GM23338 (cell line): Measurements from ENCODE around the gene TEX36. TPM values are rescaled to one million over a fixed set of nuclear protein-coding genes. Genes with fewer than 3 reads are reported as not detected.

Source experiments
- ATAC-seq: fragments of 200-7000 bp; cut with Tn5 transposase; 3 replicates; pipeline ENCODE4 v1.9.1; 2020
- DNase-seq: peaks from one replicate; pipeline ENCODE4 v3.0.0-alpha.2; 2015; ENCODE audit warnings: low spot score
- H2AFZ ChIP-seq: fragments of 200-600 bp; sonication (generic); 2 replicates; pipeline ENCODE4 v1.8.0; 2016; ENCODE audit warnings: antibody characterized with exemption, mild to moderate bottlenecking, moderate library complexity
- H3F3A ChIP-seq: fragments of 200-600 bp; sonication (generic); replicated peaks from 2 replicates; pipeline ENCODE4 v1.8.0; 2017; ENCODE audit warnings: antibody characterized with exemption, mixed run types, low read depth
- H3K27ac ChIP-seq: fragments of 200-600 bp; sonication (generic); 2 replicates; pipeline ENCODE4 v1.6.1; 2016; ENCODE audit warnings: low read depth
- H3K27me3 ChIP-seq: fragments of 200-600 bp; sonication (generic); 2 replicates; pipeline ENCODE4 v1.8.0; 2016; ENCODE audit warnings: mild to moderate bottlenecking, mixed run types, moderate library complexity; ENCODE audit not compliant: insufficient read depth
- H3K36me3 ChIP-seq: fragments of 200-600 bp; sonication (generic); 2 replicates; pipeline ENCODE4 v1.8.0; 2016; ENCODE audit warnings: mild to moderate bottlenecking; ENCODE audit not compliant: insufficient read depth
- H3K4me1 ChIP-seq: fragments of 200-600 bp; sonication (generic); 2 replicates; pipeline ENCODE4 v1.8.0; 2016; ENCODE audit warnings: mild to moderate bottlenecking, moderate library complexity; ENCODE audit not compliant: insufficient read depth
- H3K4me2 ChIP-seq: fragments of 200-600 bp; sonication (generic); 2 replicates; pipeline ENCODE4 v1.7.1; 2017; ENCODE audit warnings: mixed run types
- H3K4me3 ChIP-seq: fragments of 200-600 bp; sonication (generic); 2 replicates; pipeline ENCODE4 v1.6.1; 2016; ENCODE audit warnings: mixed run types
- H3K79me2 ChIP-seq: fragments of 200-600 bp; sonication (generic); replicated peaks from 2 replicates; pipeline ENCODE4 v1.8.0; 2017; ENCODE audit warnings: mild to moderate bottlenecking; ENCODE audit not compliant: insufficient read depth
- H3K9me2 ChIP-seq: fragments of 200-600 bp; sonication (generic); 2 replicates; pipeline ENCODE4 v1.8.0; 2017; ENCODE audit not compliant: insufficient read depth
- H4K20me1 ChIP-seq: fragments of 200-600 bp; sonication (generic); replicated peaks from 2 replicates; pipeline ENCODE4 v1.8.0; 2017; ENCODE audit warnings: mild to moderate bottlenecking; ENCODE audit not compliant: insufficient read depth
- H3K27ac Mint-ChIP-seq: 2 replicates; pipeline ENCODE4 v1.8.0; 2020; ENCODE audit warnings: inconsistent platforms, mild to moderate bottlenecking, moderate library complexity, mixed read lengths
- H3K27me3 Mint-ChIP-seq: 3 replicates; pipeline ENCODE4 v1.8.0; 2022; ENCODE audit warnings: low read depth, mild to moderate bottlenecking, moderate library complexity, mixed read lengths, inconsistent platforms; ENCODE audit not compliant: insufficient read depth, poor library complexity
- H3K36me3 Mint-ChIP-seq: 3 replicates; pipeline ENCODE4 v1.8.0; 2021; ENCODE audit warnings: low read depth, mild to moderate bottlenecking, inconsistent platforms, moderate library complexity, mixed read lengths
- H3K4me1 Mint-ChIP-seq: 3 replicates; pipeline ENCODE4 v1.8.0; 2020; ENCODE audit warnings: mild to moderate bottlenecking, inconsistent platforms, mixed read lengths
- H3K4me3 Mint-ChIP-seq: 3 replicates; pipeline ENCODE4 v1.8.0; 2021; ENCODE audit warnings: moderate library complexity, mild to moderate bottlenecking, inconsistent platforms, mixed read lengths
- H3K9me3 Mint-ChIP-seq: 3 replicates; pipeline ENCODE4 v1.8.0; 2020; ENCODE audit warnings: moderate library complexity, mild to moderate bottlenecking, inconsistent platforms, mixed read lengths
- CREB1 ChIP-seq: fragments of 250-450 bp; sonication (Bioruptor Pico); IDR thresholded peaks from 2 replicates; pipeline ENCODE4 v1.5.0; 2020; ENCODE audit warnings: low read depth, mild to moderate bottlenecking, moderate library complexity
- ETS1 ChIP-seq: IDR thresholded peaks from 2 replicates; pipeline ENCODE4 v1.6.1; 2016; ENCODE audit warnings: antibody characterized with exemption
- EZH2 ChIP-seq: fragments of 200-600 bp; sonication (generic); IDR thresholded peaks from one replicate; pipeline ENCODE4 v1.8.0; 2017; ENCODE audit warnings: antibody characterized with exemption, mild to moderate bottlenecking, low read depth; ENCODE audit not compliant: unreplicated experiment
- EZH2phosphoT487 ChIP-seq: fragments of 200-600 bp; sonication (generic); IDR thresholded peaks from one replicate; pipeline ENCODE4 v1.8.1; 2018; ENCODE audit warnings: antibody characterized with exemption; ENCODE audit not compliant: unreplicated experiment
- JUNB ChIP-seq: IDR thresholded peaks from one replicate; pipeline ENCODE4 v1.6.1; 2016; ENCODE audit warnings: antibody characterized with exemption; ENCODE audit not compliant: unreplicated experiment
- NANOG ChIP-seq: IDR thresholded peaks from 2 replicates; pipeline ENCODE4 v1.6.1; 2016; ENCODE audit warnings: antibody characterized with exemption, borderline replicate concordance
- POLR2AphosphoS5 ChIP-seq: IDR thresholded peaks from 2 replicates; pipeline ENCODE4 v1.6.1; 2016; ENCODE audit warnings: antibody characterized with exemption, low read depth
- STAT1 ChIP-seq: IDR thresholded peaks from one replicate; pipeline ENCODE4 v1.6.1; 2016; ENCODE audit warnings: antibody characterized with exemption; ENCODE audit not compliant: unreplicated experiment
- ZNF114 ChIP-seq: fragments of 250-450 bp; sonication (Bioruptor Pico); IDR thresholded peaks from 2 replicates; pipeline ENCODE4 v1.5.0; 2020; ENCODE audit warnings: mild to moderate bottlenecking, moderate library complexity
- ZNF331 ChIP-seq: fragments of 250-450 bp; sonication (Bioruptor Pico); IDR thresholded peaks from 2 replicates; pipeline ENCODE4 v1.5.0; 2020; ENCODE audit warnings: low read depth, mild to moderate bottlenecking, moderate library complexity
- long read RNA-seq: library from polyadenylated mRNA; unstranded; transcript quantifications from one replicate; pipeline ENCODE4 v2.0.0, GENCODE V29; 2020; ENCODE audit not compliant: unreplicated experiment
- polyA plus RNA-seq: library from polyadenylated mRNA; unstranded; fragments of >200 nt; fragmentation: Nextera tagmentation; extraction: Ambion mirVana; gene quantifications from 2 replicates; pipeline ENCODE4 v1.2.1, GENCODE V29; 2016
- total RNA-seq: library from RNA; depleted of rRNA; stranded (reverse); fragments of >200 nt; shearing (Covaris generic); gene quantifications from 2 replicates; pipeline ENCODE4 v1.2.3, GENCODE V29; 2014; rRNA removed
- TF ChIP-seq, protein P1 (sequence below): fragments of 250-450 bp; sonication (Bioruptor Pico); IDR thresholded peaks from 2 replicates; pipeline ENCODE4 v1.5.0; 2020; ENCODE audit warnings: mild to moderate bottlenecking, moderate library complexity
- TF ChIP-seq, protein P2 (sequence below), 2 experiments: fragments of 200-600 bp in 1 of 2; sonication (generic) in 1 of 2; conservative IDR thresholded peaks; 2 replicates each; pipeline versions ENCODE4 v1.5.1 to v1.6.1; 2016 to 2017; ENCODE audit warnings: antibody characterized with exemption in 2 of 2, low read depth in 2 of 2, mild to moderate bottlenecking in 2 of 2, moderate library complexity in 1 of 2
- TF ChIP-seq, protein P3 (sequence below): IDR thresholded peaks from one replicate; pipeline ENCODE4 v1.6.1; 2018; ENCODE audit warnings: antibody characterized with exemption; ENCODE audit not compliant: unreplicated experiment

Gene TEX36, protein sequence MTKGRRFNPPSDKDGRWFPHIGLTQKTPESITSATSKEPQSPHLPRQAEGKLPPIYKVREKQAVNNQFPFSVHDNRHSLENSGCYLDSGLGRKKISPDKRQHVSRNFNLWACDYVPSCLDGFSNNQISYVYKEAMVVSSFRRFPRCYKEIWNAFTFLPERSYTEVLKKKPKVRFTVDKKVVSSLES
- not detected in 2 replicates for total RNA-seq
- not detected in 2 replicates for polyA plus RNA-seq
- long read RNA-seq, result 0 reads

DNA sequence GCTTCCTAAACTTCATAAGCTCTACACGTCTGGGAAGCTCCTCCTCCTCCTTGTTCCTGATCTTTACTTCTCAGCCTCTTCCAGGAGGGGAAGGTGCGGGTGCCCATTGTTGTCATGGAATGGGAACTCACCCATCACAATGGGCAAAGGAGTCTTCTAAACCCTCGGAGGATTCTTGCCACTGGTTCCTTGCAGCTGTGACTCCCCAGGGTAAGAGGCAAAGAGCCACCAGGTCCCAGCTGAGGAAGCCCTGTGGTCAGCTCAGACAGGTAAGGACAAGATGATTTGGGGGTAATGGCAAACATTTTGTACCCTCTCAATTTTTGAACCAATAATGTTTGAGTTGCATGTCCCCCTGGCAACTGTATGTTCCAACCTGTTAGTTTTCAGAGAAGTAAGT lies at the start of gene TEX36:
Gene TEX36, minus strand, starts transcription at position 101 of the 400 bp plus-strand sequence. CDS start 174 bp downstream, outside the sequence.
- no peak within 1 kb of the TSS for H3K4me2 ChIP-seq
- no peaks in the 10 kb centered on the region for H3K4me1 Mint-ChIP-seq
- TF ChIP-seq STAT1 (no peak), EZH2 (no peak), ZNF114 (no peak), NANOG (no peak), ZNF331 (CRISPR knock-in tag) (no peak), ETS1 (no peak), POLR2AphosphoS5 (no peak), EZH2phosphoT487 (no peak), JUNB (no peak), CREB1 (CRISPR knock-in tag) (no peak)
- TF ChIP-seq, protein P1, sequence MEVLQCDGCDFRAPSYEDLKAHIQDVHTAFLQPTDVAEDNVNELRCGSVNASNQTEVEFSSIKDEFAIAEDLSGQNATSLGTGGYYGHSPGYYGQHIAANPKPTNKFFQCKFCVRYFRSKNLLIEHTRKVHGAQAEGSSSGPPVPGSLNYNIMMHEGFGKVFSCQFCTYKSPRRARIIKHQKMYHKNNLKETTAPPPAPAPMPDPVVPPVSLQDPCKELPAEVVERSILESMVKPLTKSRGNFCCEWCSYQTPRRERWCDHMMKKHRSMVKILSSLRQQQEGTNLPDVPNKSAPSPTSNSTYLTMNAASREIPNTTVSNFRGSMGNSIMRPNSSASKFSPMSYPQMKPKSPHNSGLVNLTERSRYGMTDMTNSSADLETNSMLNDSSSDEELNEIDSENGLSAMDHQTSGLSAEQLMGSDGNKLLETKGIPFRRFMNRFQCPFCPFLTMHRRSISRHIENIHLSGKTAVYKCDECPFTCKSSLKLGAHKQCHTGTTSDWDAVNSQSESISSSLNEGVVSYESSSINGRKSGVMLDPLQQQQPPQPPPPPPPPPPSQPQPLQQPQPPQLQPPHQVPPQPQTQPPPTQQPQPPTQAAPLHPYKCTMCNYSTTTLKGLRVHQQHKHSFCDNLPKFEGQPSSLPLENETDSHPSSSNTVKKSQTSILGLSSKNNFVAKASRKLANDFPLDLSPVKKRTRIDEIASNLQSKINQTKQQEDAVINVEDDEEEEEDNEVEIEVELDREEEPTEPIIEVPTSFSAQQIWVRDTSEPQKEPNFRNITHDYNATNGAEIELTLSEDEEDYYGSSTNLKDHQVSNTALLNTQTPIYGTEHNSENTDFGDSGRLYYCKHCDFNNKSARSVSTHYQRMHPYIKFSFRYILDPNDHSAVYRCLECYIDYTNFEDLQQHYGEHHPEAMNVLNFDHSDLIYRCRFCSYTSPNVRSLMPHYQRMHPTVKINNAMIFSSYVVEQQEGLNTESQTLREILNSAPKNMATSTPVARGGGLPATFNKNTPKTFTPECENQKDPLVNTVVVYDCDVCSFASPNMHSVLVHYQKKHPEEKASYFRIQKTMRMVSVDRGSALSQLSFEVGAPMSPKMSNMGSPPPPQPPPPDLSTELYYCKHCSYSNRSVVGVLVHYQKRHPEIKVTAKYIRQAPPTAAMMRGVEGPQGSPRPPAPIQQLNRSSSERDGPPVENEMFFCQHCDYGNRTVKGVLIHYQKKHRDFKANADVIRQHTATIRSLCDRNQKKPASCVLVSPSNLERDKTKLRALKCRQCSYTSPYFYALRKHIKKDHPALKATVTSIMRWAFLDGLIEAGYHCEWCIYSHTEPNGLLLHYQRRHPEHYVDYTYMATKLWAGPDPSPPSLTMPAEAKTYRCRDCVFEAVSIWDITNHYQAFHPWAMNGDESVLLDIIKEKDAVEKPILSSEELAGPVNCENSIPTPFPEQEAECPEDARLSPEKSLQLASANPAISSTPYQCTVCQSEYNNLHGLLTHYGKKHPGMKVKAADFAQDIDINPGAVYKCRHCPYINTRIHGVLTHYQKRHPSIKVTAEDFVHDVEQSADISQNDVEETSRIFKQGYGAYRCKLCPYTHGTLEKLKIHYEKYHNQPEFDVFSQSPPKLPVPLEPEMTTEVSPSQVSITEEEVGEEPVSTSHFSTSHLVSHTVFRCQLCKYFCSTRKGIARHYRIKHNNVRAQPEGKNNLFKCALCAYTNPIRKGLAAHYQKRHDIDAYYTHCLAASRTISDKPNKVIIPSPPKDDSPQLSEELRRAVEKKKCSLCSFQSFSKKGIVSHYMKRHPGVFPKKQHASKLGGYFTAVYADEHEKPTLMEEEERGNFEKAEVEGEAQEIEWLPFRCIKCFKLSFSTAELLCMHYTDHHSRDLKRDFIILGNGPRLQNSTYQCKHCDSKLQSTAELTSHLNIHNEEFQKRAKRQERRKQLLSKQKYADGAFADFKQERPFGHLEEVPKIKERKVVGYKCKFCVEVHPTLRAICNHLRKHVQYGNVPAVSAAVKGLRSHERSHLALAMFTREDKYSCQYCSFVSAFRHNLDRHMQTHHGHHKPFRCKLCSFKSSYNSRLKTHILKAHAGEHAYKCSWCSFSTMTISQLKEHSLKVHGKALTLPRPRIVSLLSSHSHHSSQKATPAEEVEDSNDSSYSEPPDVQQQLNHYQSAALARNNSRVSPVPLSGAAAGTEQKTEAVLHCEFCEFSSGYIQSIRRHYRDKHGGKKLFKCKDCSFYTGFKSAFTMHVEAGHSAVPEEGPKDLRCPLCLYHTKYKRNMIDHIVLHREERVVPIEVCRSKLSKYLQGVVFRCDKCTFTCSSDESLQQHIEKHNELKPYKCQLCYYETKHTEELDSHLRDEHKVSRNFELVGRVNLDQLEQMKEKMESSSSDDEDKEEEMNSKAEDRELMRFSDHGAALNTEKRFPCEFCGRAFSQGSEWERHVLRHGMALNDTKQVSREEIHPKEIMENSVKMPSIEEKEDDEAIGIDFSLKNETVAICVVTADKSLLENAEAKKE (CRISPR knock-in tag), result no peak
- TF ChIP-seq, protein P2, sequence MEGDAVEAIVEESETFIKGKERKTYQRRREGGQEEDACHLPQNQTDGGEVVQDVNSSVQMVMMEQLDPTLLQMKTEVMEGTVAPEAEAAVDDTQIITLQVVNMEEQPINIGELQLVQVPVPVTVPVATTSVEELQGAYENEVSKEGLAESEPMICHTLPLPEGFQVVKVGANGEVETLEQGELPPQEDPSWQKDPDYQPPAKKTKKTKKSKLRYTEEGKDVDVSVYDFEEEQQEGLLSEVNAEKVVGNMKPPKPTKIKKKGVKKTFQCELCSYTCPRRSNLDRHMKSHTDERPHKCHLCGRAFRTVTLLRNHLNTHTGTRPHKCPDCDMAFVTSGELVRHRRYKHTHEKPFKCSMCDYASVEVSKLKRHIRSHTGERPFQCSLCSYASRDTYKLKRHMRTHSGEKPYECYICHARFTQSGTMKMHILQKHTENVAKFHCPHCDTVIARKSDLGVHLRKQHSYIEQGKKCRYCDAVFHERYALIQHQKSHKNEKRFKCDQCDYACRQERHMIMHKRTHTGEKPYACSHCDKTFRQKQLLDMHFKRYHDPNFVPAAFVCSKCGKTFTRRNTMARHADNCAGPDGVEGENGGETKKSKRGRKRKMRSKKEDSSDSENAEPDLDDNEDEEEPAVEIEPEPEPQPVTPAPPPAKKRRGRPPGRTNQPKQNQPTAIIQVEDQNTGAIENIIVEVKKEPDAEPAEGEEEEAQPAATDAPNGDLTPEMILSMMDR (conservative IDR thresholded peaks at IDR 0.05; ENCODE audit: low read depth in 2 of 2), result no peak
- TF ChIP-seq, protein P3, sequence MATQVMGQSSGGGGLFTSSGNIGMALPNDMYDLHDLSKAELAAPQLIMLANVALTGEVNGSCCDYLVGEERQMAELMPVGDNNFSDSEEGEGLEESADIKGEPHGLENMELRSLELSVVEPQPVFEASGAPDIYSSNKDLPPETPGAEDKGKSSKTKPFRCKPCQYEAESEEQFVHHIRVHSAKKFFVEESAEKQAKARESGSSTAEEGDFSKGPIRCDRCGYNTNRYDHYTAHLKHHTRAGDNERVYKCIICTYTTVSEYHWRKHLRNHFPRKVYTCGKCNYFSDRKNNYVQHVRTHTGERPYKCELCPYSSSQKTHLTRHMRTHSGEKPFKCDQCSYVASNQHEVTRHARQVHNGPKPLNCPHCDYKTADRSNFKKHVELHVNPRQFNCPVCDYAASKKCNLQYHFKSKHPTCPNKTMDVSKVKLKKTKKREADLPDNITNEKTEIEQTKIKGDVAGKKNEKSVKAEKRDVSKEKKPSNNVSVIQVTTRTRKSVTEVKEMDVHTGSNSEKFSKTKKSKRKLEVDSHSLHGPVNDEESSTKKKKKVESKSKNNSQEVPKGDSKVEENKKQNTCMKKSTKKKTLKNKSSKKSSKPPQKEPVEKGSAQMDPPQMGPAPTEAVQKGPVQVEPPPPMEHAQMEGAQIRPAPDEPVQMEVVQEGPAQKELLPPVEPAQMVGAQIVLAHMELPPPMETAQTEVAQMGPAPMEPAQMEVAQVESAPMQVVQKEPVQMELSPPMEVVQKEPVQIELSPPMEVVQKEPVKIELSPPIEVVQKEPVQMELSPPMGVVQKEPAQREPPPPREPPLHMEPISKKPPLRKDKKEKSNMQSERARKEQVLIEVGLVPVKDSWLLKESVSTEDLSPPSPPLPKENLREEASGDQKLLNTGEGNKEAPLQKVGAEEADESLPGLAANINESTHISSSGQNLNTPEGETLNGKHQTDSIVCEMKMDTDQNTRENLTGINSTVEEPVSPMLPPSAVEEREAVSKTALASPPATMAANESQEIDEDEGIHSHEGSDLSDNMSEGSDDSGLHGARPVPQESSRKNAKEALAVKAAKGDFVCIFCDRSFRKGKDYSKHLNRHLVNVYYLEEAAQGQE, result no peak
- no peak within 1 kb of the TSS for H3K4me3 Mint-ChIP-seq
- peaks cover 5% of the 10 kb centered on the region for H3K27me3 Mint-ChIP-seq
- H3K9me3 Mint-ChIP-seq, result no peaks in the 10 kb centered on the region; the same call in 2 of the 3 replicates
- H4K20me1 ChIP-seq, result no peaks in the 10 kb centered on the region
- H3K79me2 ChIP-seq, result no peaks in the 10 kb centered on the region
- no peak within 1 kb of the TSS for H2AFZ ChIP-seq
- no peak for DNase-seq
- H3K9me2 ChIP-seq, result no peaks in the 10 kb centered on the region
- no peaks in the 10 kb centered on the region for H3K36me3 Mint-ChIP-seq
- H3K27me3 ChIP-seq, result no peaks in the 10 kb centered on the region
- no peaks in the 10 kb centered on the region for H3K36me3 ChIP-seq
- no peak for ATAC-seq
- H3K27ac Mint-ChIP-seq, result no peak within 1 kb of the TSS
- no peaks in the 10 kb centered on the region for H3F3A ChIP-seq
- H3K4me3 ChIP-seq, result no peak within 1 kb of the TSS
- H3K27ac ChIP-seq, result no peak within 1 kb of the TSS
- H3K4me1 ChIP-seq, result no peaks in the 10 kb centered on the region
